Stimulated activated CD8-positive, alpha-beta memory T cell treated with anti-CD3 and anti-CD28 coated beads, Interleukin-4, amount 100 ng/mL, for 4 hours (primary cell): ENCODE measurements around the gene ZFX.
"Not testable (repeated sequence)": the region's sequence is repeated elsewhere in the genome, so short reads cannot be mapped to it uniquely, and the experiment has no call there.

Experiments used
- DNase-seq, 2 donors: peaks; one replicate each; pipeline ENCODE4 v3.0.0-alpha.2; 2020; ENCODE audit warnings: low read depth in 2 of 2, low spot score in 1 of 2

Gene ZFX

DNA sequence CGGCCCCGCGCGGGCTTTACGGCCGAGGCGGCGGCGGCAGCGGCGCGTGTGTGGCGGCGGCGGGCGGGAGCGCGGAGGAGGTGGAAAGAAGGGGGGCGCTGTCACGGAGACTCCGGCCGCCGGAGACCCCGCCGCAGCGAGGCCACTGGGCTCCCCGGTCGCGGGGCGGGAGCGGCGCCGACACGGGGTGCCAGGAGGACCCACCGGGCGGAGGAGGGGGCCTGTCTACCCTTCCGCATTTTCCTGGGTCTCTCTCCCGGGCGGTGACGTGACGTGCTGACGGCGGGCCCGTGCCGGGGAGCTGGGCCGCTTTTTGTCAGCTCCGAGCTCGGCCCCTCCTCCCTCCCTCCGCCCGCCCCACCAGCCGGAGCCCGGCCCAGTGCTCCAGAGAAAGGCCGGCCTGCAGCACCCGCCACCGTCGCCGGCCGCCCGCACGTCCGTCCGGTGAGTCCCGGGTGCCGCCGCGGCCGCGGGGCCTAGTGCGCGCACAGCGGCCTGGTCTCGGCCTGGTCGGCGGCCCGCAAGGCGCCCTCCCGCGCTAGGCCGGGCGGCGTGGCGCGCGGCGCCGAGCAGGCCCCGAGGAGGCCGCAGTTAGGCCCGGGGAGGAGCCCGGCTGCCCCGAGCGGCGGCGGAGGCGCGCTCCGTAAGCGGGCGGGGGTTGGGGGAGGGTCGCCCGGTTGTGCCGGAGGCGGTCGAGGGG, at the start of gene ZFX:
ZFX (plus strand) TSS at position 379 of the 700 bp plus-strand sequence. CDS start 23,014 bp downstream, outside the sequence.
- peak in 1 of 2 donors; percentile 61 for DNase-seq

DNA sequence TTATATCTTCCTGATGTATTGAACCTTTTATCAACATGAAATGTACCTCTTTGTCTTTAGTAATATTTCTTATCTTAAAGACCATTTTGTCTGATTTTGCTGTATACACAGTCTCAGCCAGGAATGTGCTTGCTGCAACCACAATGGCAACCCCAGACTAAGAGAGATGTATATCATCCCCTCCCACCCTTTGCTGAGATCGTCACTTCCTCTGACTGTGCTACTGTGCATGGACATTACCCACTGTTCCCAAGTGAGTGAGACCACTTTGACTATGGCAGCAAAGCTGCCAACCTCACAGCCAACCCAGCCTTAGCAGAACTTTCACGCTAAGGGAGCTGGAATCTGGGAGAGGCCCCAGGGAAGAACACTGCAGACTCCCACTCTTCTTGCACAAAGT, 48.8 kb upstream of the ZFX start:
- DNase-seq = no peak

DNA sequence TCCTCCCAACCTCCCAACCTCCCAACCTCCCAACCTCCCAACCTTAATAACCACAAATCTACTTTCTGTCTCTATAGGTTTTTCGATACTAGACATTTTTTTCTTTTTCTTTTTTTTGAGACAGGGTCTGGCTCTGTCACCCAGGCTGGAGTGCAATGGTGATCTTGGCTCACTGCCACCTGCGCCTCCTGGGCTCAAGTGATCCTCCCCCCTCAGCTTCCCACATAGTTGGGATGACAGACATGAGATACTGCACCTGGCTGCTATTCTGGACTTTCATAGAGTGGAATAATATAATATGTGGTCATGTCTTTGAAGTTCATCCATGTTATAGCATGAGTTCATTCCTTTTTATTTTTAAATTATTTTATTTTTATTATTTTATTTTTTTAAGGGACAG, 39.5 kb upstream of the ZFX start:
- DNase-seq = no peak

DNA sequence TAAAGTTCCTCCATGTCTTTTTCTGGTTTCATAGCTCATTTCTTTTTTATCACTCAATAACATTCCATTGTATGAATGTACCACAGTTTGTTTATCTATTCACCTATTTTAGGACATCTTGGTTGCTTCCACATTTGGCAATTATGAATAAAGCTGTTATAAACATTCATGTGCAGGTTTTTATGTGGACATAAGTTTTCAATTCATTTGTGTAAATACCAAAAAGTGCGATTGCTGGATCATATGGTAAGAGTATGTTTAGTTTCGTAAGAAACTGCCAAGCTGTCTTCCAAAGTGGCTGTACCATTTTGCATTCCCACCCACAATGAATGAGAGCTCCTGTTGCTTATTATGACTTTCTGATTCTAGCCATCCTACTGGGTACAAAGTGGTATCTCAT, 36.3 kb upstream of the ZFX start:
- no peak for DNase-seq

DNA sequence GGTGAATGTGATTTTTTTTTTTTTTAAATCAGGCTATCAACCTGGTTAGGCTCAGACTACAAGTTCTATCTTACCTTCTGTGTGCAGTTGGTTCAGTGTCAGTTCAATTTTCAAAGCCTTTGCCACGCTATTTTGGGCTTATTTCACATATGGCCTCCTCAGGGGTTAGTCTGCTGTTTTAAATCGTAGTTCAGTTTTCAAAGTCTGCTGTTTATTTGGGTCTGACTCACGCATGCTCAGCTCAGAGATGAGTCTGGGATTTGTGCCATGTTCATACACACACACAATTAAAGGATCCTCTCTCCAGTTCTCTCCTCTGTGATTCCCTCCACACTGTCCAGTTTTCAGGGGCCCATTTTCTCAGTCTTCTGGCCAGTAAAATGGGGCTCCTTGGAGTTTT, 32.3 kb upstream of the ZFX start:
- no peak for DNase-seq

DNA sequence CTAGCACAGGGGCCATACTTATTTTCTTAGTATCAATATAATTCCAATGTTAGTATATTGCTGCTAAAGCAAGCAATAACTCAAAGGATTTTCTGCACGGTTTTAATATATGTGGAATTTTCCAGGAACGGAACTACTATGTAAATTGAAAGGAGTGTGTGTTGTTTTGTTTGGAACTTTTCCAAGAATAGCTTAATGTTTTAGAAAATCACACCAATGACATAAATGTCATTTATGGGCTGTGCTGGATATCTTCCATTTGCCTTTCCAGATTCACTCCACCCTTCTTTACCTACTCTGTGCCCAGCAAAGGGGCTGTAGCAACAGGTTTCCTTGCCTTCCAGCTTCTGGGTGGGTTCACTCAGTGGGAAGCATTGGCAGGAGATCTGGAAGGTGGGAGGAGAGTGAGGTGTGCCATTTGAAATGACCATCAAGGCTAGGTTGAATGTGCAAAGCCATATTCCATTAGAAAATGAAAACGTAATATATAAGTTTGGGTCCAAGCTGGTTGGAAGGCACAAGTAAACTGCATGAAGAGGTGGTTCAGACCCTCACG, 25.2 kb upstream of the ZFX start:
- no peak for DNase-seq

DNA sequence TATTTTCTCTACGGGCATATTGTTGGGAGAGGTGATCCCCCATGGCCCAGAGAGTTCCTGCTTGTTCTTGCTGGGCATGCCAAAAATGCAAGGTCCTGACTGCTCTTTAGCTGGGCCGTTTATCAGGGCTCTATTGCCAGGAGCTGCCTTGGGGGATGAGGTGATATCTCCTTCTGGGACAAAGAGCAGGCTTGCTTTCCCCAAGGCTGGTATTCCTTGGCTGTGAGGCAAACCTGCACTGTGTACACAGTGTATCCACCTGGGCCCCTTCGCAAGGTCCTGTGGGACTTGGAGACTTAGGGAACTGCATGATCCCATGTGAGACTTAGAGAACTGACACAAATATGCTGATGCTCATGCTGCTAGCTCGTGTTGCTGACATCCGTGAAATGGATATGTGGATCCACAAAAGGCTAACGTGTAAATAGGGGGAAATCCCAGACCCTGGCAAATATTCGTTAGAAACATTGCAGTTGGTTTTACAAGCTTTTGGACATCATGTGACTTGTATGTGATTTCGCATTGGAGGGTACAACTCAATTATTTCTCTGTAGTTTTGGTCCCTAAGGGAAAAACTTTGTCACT, 24.4 kb upstream of the ZFX start:
- no peak for DNase-seq

DNA sequence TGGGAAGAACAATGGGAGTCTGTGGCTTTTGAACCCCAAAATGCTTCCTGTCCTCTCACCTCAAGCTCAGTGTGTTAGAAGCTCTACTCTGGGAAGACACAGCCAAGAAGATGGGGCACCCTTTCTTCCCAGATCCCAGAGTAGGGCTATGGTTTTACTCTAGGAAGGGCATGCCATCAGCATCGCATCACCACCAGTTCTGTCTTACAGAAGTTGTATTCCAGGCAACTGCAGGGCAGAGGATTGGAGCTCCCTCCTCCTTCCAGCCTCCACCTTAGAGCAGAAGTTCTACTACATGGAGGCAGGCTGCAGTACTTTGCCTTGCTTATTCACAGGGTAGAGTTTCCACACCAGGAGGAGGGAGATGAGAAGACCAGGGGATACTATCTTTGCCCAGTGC, 18.1 kb upstream of the ZFX start:
- no peak for DNase-seq

DNA sequence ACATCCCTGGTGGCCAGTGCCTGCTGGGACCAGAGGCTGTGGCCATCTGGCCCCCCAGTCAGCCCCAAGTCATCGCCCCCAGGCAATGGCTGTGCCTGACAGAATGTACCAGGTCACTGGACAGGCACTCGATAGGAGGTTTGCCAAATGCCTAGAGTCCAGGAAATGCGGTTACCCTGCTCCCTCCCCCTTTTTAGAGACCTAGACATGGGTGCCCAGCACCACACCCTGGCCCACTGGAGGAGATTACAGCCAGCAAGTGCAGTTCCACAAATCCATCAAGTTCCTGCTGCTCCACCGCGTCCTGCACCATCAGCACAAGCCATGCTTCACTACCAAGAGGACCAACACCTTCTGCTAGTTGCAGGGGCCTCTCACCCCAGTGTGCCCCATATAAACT, 16.2 kb upstream of the ZFX start:
- no peak for DNase-seq

DNA sequence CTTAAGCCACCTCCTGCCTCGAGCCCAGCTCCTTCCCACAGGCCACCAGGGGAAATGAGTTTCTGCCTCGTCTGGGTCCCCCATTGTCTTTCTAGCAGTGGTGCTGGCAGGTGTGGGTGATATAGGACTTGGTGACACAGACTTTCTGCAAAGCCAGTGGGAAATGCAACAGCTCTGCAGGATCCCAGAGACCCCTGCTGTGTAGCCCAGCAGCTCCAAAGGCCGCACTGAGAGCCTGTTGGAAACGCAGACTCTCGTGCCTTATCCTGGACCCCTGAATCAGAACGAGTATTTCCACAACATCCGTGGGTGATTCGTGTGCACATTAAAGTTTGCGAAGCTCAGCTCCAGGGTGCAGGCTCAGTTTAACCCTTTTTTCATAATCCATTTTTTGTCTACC, 13.8 kb upstream of the ZFX start:
- DNase-seq = not testable (repeated sequence)

DNA sequence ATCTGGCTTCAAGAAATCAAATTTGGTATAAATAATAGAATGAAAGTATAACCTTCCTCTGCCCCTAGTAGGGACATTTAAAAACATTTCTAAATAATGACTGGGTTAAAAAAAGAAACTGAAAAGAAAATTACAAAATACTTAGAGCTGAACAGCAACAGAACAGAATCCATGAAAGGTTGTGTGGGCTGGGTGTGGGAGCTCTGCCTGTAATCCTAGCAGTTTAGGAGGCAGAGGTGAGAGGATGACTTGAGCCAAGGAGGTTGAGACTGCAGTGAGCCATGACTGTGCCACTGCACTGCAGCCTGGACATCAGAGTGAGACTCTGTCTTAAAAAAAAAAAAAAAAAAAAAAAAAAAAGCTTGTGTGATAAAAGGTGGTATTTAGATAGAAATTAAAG, 12.3 kb upstream of the ZFX start:
- DNase-seq = no peak

DNA sequence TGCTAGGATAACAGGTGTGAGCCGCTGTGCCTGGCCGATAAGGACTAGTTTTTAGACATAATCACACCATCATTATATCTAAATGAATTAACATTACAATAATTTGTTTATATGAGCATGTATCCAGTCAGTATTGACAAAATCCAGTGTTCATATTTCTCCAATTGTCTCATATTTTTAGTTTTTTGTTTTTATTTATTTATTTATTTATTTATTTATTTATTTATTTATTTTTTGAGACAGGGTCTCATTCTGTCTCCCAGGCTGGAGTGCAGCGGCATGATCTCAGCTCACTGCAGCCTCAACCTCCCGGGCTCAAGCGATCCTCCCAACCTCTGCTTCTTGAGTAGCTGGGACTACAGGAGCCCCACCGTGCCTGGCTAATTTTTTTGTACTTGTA, 5.5 kb upstream of the ZFX start:
- DNase-seq = not testable (repeated sequence)

DNA sequence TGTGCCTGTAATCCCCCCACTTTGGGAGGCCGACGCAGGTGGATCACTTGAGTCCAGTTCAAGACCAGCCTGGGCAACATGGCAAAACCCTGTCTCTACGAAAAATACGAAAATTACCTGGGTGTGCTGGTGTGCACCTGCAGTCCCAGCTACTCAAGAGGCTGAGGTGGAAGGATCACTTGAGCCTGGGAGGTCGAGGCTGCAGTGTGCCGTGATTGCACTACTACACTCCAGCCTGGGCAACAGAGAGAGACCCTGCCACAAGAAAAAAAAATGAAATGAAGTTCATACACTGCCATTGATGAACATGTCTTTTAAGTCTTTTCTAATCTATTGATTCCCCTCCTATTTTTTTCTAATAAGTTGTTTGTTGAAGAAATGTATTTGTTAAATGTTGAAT, 5.0 kb upstream of the ZFX start:
- no peak for DNase-seq

DNA sequence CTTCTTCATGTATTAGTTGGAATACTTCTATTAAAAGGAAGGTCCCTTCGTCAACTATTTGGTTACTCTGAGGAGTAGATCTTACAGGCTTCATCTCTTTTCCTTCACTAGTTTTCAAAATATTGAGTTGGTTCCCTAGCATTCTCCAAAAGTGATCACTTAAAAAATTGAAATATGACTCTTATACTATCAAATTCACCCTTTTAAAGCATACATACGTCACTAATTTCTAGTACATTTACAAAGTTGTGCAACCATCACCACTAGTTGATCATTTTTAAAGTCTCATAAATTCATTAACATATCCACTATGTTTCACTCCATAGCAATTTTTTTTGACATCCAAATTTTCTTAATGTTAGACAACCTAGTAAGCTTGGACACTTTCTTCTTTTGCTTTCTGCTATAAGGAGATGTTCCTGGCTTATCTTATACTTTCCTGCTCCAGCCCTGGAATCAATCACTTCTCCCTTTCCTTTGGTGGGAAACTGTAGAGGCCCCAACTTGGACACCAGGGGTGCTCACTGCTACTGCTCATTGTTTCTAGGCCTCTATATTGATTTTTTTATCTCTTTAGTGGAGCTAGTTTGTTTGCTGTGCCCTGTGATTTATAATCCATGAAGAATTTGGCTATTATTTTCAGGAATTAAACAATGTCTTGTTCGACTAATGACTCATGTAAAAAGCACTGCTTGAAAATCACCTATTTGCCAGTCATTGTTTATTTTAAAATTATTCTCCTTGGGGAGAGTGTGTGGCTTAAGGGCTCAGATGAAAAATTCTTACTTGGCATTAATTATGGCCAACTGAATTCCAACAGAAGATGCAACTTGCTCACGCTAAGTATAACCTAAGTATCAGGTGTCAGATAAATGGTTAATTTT, 4.0 kb upstream of the ZFX start:
- DNase-seq = no peak

DNA sequence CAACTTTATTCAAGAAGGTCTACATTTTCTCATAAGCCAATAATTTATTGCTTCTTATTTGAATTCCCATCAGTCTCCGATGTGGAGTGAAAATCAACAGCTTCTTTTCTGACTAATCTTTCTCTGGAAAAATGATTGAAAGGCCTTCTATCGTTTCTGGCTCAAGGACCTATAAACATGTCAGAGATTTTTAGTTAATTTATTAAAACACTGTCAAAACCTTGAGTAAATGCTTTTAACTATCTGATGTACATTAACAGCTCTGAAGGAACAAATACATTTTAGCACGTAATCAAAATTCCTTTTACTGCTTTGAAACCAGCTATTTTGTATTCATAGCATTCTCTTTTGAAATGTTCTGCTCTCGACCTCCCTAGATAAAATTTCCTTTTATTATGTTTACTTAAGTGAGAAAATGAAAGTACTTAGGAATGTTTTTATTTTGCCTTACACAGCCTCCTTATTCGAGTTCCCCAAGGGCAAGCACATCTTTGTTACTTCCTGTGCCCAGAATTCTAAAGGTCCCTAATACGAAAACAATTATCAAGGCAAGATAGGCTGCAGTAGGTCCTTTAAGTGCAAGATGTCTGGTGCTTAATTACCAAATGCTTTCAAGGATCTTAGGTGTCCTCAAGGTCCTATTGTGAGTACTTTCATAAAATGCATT, 3.1 kb upstream of the ZFX start:
- no peak for DNase-seq

DNA sequence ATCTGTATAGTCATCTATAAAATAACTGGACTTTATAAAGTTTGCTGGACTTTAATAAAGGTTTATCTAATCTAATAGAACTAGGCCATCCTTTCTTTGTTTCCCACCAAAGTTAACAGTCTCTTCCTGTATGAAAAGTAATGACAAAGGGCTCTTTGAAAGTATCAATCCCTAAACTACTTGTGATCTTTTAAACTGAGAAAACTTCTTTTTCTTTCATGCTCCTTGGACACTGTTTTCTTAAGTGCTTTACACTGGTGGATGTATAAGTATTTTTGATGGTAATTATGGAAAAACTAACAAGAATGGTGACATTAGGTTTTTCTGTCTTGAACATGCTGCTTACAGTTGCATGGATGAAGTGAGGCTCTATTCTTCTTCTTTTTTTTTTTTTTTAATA, 2.4 kb upstream of the ZFX start:
- DNase-seq = no peak

DNA sequence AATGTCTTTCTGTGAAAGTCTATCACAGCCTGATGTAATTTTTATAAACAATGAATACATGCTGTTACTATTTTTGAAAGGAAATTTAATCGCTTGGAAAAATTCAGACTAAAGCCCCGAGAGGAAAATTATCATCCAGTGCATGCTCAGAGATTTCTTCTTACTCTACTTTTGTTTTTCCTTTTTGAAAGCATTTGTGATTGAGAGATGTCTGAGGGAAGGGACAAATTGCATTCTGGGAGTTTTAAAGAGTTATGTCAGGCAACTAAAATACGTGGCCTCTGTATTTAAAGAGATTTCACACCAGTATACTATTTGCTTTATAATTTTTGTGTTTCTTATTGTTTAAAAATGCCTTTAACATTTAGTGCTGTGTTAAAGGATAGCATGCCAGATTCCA, 1.4 kb upstream of the ZFX start:
- no peak for DNase-seq

DNA sequence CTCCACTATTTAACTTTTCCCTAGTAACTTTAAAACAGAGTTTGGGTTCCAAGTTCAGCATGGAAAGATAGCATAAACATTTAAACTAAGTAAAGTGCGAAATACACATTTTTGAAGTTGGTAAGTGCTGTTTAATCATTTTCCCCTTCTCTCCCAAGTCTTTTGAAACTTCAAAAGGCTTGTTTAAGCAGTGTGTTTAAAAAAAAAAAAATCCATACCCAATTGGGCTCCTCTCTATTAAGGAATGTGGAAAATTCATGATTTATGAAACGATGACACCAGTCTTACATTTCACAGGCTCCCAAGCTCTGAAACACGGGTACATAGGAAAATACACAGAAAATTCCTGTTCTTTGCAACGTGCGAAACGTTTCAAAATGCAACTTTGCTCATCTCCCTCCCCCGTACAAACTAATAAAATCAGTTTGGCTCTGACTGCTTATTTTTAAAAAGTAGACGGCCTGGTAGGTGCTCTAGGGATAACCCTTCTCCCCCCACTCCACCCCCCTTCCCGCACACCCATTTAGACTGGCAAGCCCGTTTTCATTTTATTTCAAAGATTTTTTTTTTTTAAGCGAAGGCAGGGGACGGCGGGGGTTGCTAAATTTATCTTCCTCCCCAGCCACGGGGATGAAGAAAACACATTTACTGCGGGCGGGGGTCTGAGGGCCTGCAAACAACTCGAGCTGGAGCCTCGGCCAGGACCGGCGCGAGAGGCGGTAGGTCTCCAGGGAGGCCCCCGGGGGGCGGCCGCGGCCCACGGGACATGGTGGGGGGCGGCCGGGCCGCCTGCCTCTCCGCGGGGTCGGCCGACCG, 786 bp upstream of the ZFX start:
- no peak for DNase-seq

DNA sequence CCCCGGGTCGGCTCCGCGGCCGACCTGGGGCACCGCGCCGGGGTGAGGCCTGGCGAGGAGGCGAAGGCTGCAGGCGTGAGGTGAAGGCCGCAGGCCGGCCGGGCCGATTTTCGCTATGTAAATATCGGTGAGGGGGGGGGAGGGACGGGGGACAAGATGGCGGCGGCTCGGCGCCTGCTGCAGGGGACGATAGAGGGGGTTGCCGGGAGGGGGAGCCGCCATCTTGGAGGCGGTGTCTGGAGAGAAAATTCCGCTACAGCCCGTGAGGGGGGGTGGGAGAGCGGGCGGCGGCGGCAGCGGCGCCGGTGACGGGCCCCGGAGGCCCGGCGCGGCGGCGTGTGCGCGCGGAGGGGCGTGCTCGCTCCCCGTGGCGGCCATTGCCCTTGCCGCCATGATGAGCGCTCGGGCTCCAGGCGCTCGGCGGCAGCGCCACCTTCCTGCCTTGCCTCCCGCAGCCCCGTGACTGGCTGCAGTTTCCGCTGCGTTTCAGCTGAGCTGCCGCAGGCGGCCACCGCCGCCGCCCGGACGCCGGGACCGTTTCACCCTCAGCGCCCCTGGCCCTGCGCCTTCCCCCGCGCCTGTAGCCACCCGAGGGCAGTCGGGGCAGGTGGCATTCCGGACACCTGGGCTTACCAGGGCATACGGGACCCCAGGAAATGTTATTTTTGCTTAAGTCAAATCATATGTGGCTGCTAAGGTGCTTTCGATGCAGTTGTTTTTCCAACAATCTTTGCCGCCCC, 692 bp downstream of the ZFX start:
- DNase-seq = peak; percentile 42 to 88

DNA sequence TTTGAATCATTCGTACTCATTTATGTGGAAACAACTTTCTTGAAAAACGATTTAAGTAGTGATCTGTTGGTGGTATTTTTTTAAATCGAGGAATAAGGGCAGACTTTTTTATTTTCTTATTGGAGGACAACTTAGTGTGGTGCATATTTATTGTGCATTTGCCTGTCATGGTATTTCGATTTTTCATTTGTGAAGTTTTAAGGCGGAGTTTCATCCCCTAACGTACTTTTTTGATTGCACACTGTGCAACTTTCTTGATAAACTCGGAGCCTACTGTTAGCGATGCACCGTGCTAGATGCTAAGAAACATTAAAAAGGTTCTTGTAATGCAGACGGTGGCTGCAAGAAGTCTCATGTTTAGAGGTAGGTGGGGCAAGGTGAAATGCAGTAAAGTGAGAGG, 1.4 kb downstream of the ZFX start:
- DNase-seq = no peak
